NCI-H1436 treated with DMSO at 0.1 percent for 48 hours (cell line): Measurements from ENCODE around the gene CCDC9B.

Source experiments
- DNase-seq: peaks from one replicate; lab custom pipeline; 2025; lab: John Stamatoyannopoulos, UW

CCDC9B gene

GRCh38 chr15:40340740-40341400, at the start of gene CCDC9B:
CCDC9B (minus strand) TSS chr15:40340939; CDS start chr15:40340819, 120 bp downstream.
- peak; percentile 35 for DNase-seq

- no peak for DNase-seq
Observed at GRCh38 chr15:40389824-40390595, 49.3 kb upstream of the CCDC9B start.

DNA sequence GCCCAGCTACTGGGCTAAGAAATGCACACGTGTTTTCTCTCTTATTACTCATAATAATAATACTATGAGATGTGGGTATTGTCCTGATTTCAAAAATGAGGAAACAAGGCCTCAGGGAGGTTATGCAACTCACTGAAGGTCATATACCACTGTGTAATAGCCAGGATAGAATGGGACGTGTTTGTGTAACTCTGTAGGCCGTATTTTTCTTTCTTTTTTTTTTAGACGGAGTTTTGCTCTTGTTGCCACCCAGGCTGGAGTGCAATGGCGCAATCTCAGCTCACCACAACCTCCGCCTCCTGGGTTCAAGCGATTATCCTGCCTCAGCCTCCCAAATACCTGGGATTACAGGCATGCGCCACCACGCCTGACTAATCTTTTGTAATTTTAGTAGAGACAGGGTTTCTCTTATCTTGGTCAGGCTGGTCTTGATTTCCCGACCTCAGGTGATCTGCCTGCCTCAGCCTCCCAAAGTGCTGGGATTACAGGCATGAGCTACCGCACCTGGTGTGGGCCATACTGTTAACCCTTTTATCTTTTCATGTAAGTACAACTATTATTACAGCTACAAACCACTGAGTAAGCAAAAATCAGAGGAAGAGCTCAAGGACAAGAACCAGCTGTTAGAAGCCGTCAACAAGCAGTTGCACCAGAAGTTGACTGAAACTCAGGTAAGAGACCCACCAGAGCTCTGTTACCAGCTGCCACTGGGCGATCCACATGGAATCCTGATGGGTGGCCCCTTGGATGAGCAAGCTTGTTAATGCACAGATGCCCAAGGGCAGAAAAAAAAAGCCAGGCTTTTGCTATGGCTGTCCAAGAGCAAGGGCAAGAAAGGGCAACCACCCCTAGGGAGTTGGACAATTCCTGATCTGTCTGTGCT, 48.4 kb upstream of the CCDC9B start:
- DNase-seq, result no peak

DNA sequence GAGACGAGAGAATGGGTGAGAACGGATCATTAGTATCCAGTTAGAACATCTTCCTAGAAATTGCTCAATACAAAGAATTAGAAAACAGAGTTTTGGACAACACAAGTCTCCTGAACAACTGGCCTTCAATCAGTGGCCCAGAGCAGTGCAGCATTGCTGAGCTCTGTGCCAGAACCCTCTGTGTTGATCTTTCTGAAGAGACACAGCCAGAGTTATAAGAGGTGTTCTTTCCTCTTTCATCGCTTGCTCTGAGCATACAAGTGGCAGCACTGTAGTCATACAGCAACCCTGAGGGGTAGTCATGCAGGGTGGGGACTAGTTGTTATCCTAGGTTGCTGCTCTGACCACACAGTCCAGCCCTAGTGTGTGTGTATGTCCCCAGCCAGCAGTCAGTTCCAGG, 45.7 kb upstream of the CCDC9B start:
- DNase-seq, result no peak

DNA sequence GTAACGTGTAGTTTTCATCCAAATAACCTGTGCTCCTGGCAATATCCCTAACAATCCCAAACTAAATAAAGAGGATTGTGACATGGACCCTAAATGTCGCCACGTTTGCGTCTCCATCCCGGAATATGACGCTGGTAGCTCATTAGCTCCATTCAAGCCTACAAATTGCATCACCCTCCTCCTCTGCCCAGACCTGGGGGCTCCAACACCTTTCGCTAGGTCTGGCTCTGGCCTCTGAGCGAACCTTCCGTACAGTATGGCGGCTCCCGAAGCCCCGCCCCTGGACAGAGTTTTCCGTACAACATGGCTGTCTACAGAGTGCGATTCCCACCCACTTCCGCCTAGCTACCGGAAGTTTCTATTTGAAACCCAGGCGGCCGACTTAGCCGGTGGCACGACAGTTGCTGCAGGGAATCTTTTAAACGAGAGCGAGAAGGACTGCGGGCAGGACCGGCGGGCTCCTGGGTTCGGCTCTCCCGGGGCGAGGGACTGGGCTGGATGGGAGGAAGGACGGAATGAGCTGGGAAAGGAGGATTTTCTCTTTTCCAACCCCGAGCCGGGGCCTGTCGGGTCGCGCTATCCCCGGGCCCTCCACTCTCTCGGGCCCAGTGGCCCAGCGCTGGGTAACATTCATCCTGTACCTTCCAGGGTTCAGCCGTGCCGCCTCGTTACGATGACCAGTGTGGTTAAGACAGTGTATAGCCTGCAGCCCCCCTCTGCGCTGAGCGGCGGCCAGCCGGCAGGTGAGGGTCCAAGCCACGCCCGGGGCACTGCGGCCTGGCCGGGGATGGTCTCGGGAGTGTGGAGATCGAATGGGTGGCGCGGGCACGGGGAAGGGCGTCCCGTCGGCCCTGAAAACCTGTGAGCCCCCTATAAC, 42.1 kb upstream of the CCDC9B start, which contains the start of gene KNSTRN:
KNSTRN (plus strand) TSS at position 142 of the 877 bp plus-strand sequence; CDS start at position 257, 115 bp downstream.
- DNase-seq, result peak; percentile 42

DNA sequence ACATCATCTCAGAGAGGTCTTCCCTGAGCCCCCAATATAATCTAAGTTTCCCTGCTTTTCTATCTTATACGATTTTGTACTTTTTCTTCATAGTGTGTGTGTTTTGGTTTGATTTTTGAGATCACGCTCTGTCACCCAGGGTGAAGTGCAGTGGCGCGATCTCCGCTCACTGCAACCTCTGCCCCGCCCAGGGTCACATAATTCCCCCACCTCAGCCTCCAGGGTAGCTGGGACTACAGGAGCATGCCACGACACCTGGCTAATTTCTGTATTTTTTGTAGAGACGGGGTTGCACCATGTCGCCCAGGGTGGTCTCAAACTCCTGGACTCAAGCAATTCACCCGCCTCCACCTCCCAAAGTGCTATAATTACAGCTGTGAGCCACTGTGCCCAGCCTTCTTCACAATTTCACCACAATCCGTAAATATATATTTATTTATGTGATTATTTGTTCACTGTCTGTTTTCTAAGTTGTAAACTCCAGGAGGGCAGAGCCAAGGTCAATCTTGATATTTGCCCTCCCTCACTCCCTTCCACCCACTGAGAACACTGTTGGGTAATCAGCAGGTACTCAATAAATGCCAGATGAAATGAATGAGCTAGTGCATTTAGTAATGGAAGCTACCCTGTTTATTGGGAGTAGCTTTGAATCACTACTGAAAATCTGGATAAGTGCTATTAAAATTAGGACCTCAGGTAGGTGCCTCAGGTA, 41.2 kb upstream of the CCDC9B start:
- no peak for DNase-seq

- no peak for DNase-seq
Observed at GRCh38 chr15:40380636-40381035, 39.9 kb upstream of the CCDC9B start.

- no peak for DNase-seq
Observed at GRCh38 chr15:40379853-40380252, 39.1 kb upstream of the CCDC9B start.

DNA sequence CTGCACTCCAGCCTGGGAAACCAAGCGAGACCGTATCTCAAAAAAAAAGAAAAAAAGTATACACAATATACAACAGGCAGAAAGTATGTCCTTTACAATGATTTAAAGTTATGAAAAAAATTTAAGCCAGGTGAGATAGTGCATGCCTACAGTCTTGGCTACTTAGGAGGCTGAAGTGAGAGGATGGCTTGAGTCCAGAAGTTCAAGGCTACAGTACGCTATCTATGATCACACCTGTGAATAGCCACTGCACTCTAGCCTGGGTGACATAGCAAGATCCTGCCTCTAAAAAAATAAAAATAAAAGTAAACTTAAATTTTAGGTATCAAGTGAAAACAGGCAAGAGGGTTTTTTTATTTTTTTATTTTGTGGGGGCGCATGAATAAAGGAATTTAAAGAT, 38.6 kb upstream of the CCDC9B start:
- DNase-seq, result no peak

- DNase-seq, result no peak
Observed at GRCh38 chr15:40377606-40378005, 36.9 kb upstream of the CCDC9B start.

- no peak for DNase-seq
Observed at GRCh38 chr15:40372981-40373380, 32.2 kb upstream of the CCDC9B start.

GRCh38 chr15:40369971-40370370, 29.2 kb upstream of the CCDC9B start:
- no peak for DNase-seq

DNA sequence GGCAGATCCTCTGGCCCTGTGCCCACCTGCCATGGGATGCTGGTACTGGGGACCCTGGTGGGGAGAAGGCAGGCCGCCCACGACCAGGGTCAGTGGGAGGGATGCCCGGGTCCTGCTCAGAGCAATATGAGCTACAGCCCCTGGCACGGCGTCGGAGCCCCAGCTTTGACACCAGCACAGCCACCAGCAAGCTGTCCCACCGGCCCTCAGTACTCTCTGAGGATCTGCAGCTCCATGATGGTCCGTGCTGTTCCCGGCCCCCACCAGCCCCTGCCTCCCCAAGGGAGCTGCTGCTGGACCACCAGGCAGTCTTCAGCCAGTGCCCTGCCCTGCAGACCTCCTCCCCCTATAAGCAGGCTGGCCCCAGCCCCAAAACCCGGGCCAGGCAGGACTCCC, 28.7 kb upstream of the CCDC9B start:
- DNase-seq, result no peak

DNA sequence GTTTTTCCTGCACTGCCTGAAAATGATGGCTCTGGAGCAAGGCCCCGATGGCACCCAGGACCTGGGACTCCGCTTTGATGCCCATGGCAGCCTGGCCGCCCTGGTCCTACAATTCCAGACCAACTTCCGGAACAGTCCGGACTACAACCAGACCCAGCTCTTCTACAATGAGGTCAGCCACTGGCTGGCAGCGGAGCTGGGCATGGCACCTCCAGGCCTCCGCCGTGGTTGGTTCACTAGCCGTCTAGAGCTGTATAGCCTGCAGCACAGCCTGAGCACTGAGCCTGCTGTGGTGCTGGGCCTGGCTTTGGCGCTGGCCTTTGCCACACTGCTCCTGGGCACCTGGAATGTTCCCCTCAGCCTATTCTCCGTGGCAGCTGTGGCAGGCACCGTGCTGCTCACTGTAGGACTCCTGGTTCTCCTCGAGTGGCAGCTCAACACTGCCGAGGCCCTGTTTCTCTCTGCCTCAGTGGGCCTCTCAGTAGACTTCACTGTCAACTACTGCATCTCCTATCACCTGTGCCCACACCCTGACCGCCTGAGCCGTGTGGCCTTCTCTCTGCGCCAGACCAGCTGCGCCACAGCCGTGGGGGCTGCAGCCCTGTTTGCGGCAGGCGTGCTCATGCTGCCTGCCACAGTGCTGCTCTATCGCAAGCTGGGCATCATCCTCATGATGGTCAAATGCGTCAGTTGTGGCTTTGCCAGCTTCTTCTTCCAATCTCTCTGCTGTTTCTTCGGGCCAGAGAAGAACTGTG, 28.2 kb upstream of the CCDC9B start:
- no peak for DNase-seq

- DNase-seq, result peak; percentile 38
Observed at GRCh38 chr15:40367686-40368611, 27.2 kb upstream of the CCDC9B start.

GRCh38 chr15:40367371-40367685, 26.6 kb upstream of the CCDC9B start:
- DNase-seq, result no peak

GRCh38 chr15:40366457-40367370, 26.0 kb upstream of the CCDC9B start:
- DNase-seq, result no peak
